ENCODE data around the gene PIP4K2C.

- TF ChIP-seq EZH2phosphoT487 (IDR thresholded peaks at IDR 0.05; ENCODE audit: borderline replicate concordance, low read depth, low read length) (no peak), CTCF (conservative IDR thresholded peaks at IDR 0.05; ENCODE audit: low read length) (no peak)
Measured at GRCh38 chr12:57612711-57613426, 21.9 kb downstream of the PIP4K2C start.

Measured in OCI-LY7 (cell line).